PC-3 (cell line): Measurements from ENCODE around the gene MAP6. TPM values are rescaled to one million over a fixed set of nuclear protein-coding genes. Genes with fewer than 3 reads are reported as not detected.

Source experiments
- ATAC-seq: fragments of 200-7000 bp; cut with Tn5 transposase; 2 replicates; pipeline ENCODE4 v1.9.1; 2020; ENCODE audit warnings: mild to moderate bottlenecking, moderate library complexity
- BruUV-seq: library from RNA; stranded (reverse); fragments of 400-500 nt; replicated peaks from 2 replicates; lab custom pipeline; 2021; lab: Mats Ljungman, UMichigan
- CTCF ChIA-PET: fragments of 300-600 bp; sonication (Branson Sonifier 250); formaldehyde crosslinking; loops from one replicate; lab custom pipeline; 2022; ENCODE audit warnings: antibody characterized with exemption; lab: Charles Lee
- POLR2A ChIA-PET: fragments of 300-600 bp; sonication (Branson Sonifier 250); formaldehyde crosslinking; loops from one replicate; lab custom pipeline; 2022; ENCODE audit warnings: antibody characterized with exemption; ENCODE audit not compliant: unreplicated experiment; lab: Charles Lee
- DNase-seq: peaks from one replicate; pipeline ENCODE4 v3.0.0-alpha.2; 2015
- H2AFZ ChIP-seq: fragments of 300-600 bp; sonication (generic); 2 replicates; pipeline ENCODE4 v1.6.0; 2016; ENCODE audit warnings: antibody characterized with exemption, low read length
- H3F3A ChIP-seq: fragments of 300-600 bp; sonication (generic); one replicate; pipeline ENCODE4 v1.6.0; 2017; ENCODE audit warnings: antibody characterized with exemption, low read length, control low read depth, mild to moderate bottlenecking; ENCODE audit not compliant: unreplicated experiment
- H3K27ac ChIP-seq: fragments of 300-600 bp; sonication (generic); 2 replicates; pipeline ENCODE4 v1.5.1; 2016; ENCODE audit warnings: mild to moderate bottlenecking, low read length
- H3K27me3 ChIP-seq: fragments of 300-600 bp; sonication (generic); 2 replicates; pipeline ENCODE4 v1.6.1; 2016; ENCODE audit warnings: low read length, mixed read lengths
- H3K36me3 ChIP-seq: fragments of 300-600 bp; sonication (generic); 2 replicates; pipeline ENCODE4 v1.6.1; 2016; ENCODE audit warnings: low read depth, mixed run types, low read length, mixed read lengths
- H3K4me1 ChIP-seq: fragments of 300-600 bp; sonication (generic); 2 replicates; pipeline ENCODE4 v1.5.1; 2016; ENCODE audit warnings: low read length; ENCODE audit not compliant: insufficient read depth
- H3K4me2 ChIP-seq: fragments of 300-600 bp; sonication (generic); 2 replicates; pipeline ENCODE4 v1.6.0; 2016; ENCODE audit warnings: low read length
- H3K4me3 ChIP-seq: fragments of 300-600 bp; sonication (generic); 2 replicates; pipeline ENCODE4 v1.5.1; 2016; ENCODE audit warnings: mild to moderate bottlenecking, low read length, mixed read lengths
- H3K79me2 ChIP-seq: fragments of 300-600 bp; sonication (generic); 2 replicates; pipeline ENCODE4 v1.6.1; 2017; ENCODE audit warnings: low read length, mixed read lengths
- H3K9ac ChIP-seq: fragments of 300-600 bp; sonication (generic); 2 replicates; pipeline ENCODE4 v1.6.0; 2016; ENCODE audit warnings: mild to moderate bottlenecking, low read length
- H3K9me2 ChIP-seq: fragments of 300-600 bp; sonication (generic); replicated peaks from 2 replicates; pipeline ENCODE4 v1.6.1; 2016; ENCODE audit warnings: mixed run types, low read length, mixed read lengths
- H3K9me3 ChIP-seq: fragments of 300-600 bp; sonication (generic); 2 replicates; pipeline ENCODE4 v1.6.1; 2016; ENCODE audit warnings: low read length, mixed read lengths
- H4K20me1 ChIP-seq: fragments of 300-600 bp; sonication (generic); 2 replicates; pipeline ENCODE4 v1.6.1; 2016; ENCODE audit warnings: low read length, mixed read lengths
- EZH2 ChIP-seq: fragments of 300-600 bp; sonication (generic); IDR thresholded peaks from one replicate; pipeline ENCODE4 v1.6.1; 2017; ENCODE audit warnings: antibody characterized with exemption, mild to moderate bottlenecking, low read length; ENCODE audit not compliant: unreplicated experiment
- EZH2phosphoT487 ChIP-seq: fragments of 300-600 bp; sonication (generic); IDR thresholded peaks from 2 replicates; pipeline ENCODE4 v1.6.1; 2018; ENCODE audit warnings: mild to moderate bottlenecking, antibody characterized with exemption, low read length, borderline replicate concordance
- intact Hi-C: fragments of 100-400 bp; cut with micrococcal nuclease; formaldehyde crosslinking; loops from 2 replicates; pipeline ENCODE4 v1.9.0; 2023
- total RNA-seq: library from RNA; depleted of rRNA; stranded (reverse); fragments of >200 nt; gene quantifications from 2 replicates; pipeline ENCODE4 v1.2.3, GENCODE V29; 2014
- TF ChIP-seq, protein P1 (sequence below): fragments of 300-600 bp; sonication (generic); conservative IDR thresholded peaks from 2 replicates; pipeline ENCODE4 v1.5.1; 2017; ENCODE audit warnings: antibody characterized with exemption, low read depth, mild to moderate bottlenecking, low read length

The MAP6 gene
- total RNA-seq, 1 experiment from 2014 or later, result 0.47 TPM

DNA sequence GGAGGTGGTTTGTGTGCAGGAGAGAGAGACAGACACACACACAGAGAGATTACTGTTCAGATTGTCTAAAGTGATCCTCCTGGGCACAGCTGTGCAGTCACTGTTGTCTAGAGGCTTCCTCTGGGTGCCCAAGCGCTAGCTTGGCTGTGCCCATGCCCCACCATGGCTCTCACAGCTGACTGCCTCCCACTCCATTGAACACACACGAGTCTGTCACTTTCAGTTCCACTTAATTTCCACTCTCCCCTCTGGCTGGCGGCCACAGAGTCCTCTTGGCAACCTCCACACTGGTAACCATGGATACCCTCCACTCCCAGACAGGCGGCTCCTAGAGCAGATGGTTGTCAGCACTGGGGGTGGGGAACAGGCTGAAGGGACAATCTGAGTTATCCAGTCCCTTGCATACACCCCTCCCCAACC, 29.1 kb downstream of the MAP6 start:
- Histone ChIP-seq H3K27ac (no peak overlapping the region), H3K9me2 (no peaks in the 10 kb centered on the region), H3K9me3 (no peaks in the 10 kb centered on the region), H3K4me1 (no peaks in the 10 kb centered on the region; the same call in 1 of the 2 replicates), H3F3A (no peaks in the 10 kb centered on the region), H3K4me2 (no peak overlapping the region), H3K27me3 (no peaks in the 10 kb centered on the region), H3K4me3 (no peak overlapping the region), H3K9ac (no peak overlapping the region), H3K36me3 (no peaks in the 10 kb centered on the region), H3K79me2 (no peaks in the 10 kb centered on the region), H4K20me1 (no peaks in the 10 kb centered on the region), H2AFZ (no peak overlapping the region)
- ATAC-seq, result no peak
- TF ChIP-seq, protein P1, sequence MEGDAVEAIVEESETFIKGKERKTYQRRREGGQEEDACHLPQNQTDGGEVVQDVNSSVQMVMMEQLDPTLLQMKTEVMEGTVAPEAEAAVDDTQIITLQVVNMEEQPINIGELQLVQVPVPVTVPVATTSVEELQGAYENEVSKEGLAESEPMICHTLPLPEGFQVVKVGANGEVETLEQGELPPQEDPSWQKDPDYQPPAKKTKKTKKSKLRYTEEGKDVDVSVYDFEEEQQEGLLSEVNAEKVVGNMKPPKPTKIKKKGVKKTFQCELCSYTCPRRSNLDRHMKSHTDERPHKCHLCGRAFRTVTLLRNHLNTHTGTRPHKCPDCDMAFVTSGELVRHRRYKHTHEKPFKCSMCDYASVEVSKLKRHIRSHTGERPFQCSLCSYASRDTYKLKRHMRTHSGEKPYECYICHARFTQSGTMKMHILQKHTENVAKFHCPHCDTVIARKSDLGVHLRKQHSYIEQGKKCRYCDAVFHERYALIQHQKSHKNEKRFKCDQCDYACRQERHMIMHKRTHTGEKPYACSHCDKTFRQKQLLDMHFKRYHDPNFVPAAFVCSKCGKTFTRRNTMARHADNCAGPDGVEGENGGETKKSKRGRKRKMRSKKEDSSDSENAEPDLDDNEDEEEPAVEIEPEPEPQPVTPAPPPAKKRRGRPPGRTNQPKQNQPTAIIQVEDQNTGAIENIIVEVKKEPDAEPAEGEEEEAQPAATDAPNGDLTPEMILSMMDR, result no peak
- TF ChIP-seq EZH2phosphoT487, result no peak
- no peak for TF ChIP-seq EZH2
- intact Hi-C loops, result no loop called here
- DNase-seq, result no peak
- ChIA-PET CTCF (no interaction called here), POLR2A (no interaction called here)
- no TSS peak for BruUV-seq

DNA sequence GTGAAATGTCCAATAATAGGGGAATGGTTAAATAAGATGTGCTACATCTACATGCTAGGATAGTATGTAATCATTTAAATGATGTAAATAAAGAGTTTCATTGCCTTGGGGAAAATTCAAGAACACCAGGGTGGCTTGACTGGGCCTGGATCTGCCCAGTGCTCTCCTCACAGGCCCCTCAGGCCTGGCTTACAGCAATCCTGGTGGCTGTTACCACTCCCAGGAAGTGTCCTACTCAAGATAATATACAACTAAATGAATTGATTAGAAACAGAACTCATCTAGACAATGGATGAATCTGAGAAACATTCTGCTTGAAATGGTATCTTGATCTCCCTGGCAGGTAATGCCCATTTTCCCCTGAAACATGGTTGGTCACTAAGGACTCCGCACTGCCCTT, 30.8 kb downstream of the MAP6 start:
- Histone ChIP-seq H3K4me3 (no peak overlapping the region), H3K27ac (no peak overlapping the region), H3K27me3 (no peaks in the 10 kb centered on the region), H3K4me1 (no peaks in the 10 kb centered on the region; the same call in 1 of the 2 replicates), H2AFZ (no peak overlapping the region), H4K20me1 (no peaks in the 10 kb centered on the region), H3F3A (no peaks in the 10 kb centered on the region), H3K79me2 (no peaks in the 10 kb centered on the region), H3K36me3 (no peaks in the 10 kb centered on the region), H3K4me2 (no peak overlapping the region), H3K9ac (no peak overlapping the region), H3K9me3 (no peaks in the 10 kb centered on the region), H3K9me2 (no peaks in the 10 kb centered on the region)
- BruUV-seq, result no TSS peak
- no peak for ATAC-seq
- TF ChIP-seq EZH2phosphoT487 (no peak), EZH2 (no peak)
- TF ChIP-seq, protein P1, result no peak
- CTCF ChIA-PET, result no interaction called here
- intact Hi-C loops, result no loop called here
- POLR2A ChIA-PET, result no interaction called here
- no peak for DNase-seq

DNA sequence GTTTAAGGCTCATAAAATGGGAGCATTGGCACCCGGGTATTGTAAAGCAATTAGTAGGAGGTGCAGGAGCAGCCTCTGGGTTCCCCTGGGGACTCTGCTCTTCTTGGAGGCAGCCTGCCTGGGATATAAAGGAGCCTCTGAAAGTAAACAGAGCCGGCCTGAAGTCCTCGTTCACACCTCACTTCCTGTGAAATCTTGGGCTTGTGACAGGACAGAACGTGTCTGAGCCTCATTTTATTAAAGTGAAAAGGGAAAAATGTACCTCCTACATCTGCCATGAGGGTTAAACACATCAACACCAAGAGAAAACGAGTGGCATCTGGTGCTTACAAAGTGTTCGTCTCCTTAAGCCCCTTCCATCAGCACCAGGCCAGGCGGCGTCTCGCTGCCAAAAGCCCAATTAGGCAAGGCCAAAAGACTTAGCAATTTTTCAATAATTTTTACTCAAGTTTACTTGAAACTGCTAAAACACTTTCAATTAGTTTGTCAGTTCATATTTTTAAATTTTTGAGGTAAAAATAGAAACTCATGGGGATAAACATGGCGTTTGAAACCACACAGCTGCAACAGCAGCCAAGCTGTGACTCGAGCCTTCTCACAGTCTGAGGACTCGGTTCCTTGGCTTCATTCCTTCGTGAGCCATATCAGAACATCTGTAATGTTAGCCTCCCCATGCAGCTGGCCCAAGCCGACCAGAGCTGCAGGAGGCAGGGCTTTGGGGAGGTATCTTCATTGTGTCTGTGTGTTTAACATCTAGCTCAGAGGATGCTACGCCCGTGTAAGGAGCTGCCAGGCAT, 33.6 kb downstream of the MAP6 start:
- no peaks in the 10 kb centered on the region for H3K4me1 ChIP-seq
- no peaks in the 10 kb centered on the region for H3K9me3 ChIP-seq
- H3F3A ChIP-seq, result no peaks in the 10 kb centered on the region
- no peaks in the 10 kb centered on the region for H4K20me1 ChIP-seq
- no peaks in the 10 kb centered on the region for H3K36me3 ChIP-seq
- no peak overlapping the region for H2AFZ ChIP-seq
- H3K4me3 ChIP-seq, result no peak overlapping the region
- TF ChIP-seq, protein P1, result no peak
- TF ChIP-seq EZH2phosphoT487, result no peak
- DNase-seq (no peak), ATAC-seq (no peak)
- ChIA-PET CTCF (no interaction called here), POLR2A (no interaction called here)
- no TSS peak for BruUV-seq
- intact Hi-C loops, result no loop called here
- no peak overlapping the region for H3K27ac ChIP-seq
- H3K79me2 ChIP-seq, result no peaks in the 10 kb centered on the region
- no peak overlapping the region for H3K4me2 ChIP-seq
- no peaks in the 10 kb centered on the region for H3K27me3 ChIP-seq
- no peaks in the 10 kb centered on the region for H3K9me2 ChIP-seq
- H3K9ac ChIP-seq, result no peak overlapping the region
